HG03565 (cell line): ENCODE data around the gene RUNDC1.

Source experiments
- ATAC-seq: cut with Tn5 transposase; IDR thresholded peaks from one replicate; pipeline ENCODE4 v1.9.1; 2021; ENCODE audit warnings: mild to moderate bottlenecking, moderate library complexity; ENCODE audit not compliant: unreplicated experiment

Gene RUNDC1

GRCh38 chr17:43033948-43034881 is 53.9 kb downstream of the RUNDC1 start:
- ATAC-seq, result no peak

- ATAC-seq, result no peak
Observed at GRCh38 chr17:43034894-43035293, 54.5 kb downstream of the RUNDC1 start.

GRCh38 chr17:43039646-43040045 is 59.3 kb downstream of the RUNDC1 start:
- no peak for ATAC-seq

- ATAC-seq, result no peak
Observed at GRCh38 chr17:43040655-43041054, 60.3 kb downstream of the RUNDC1 start.

- no peak for ATAC-seq
Observed at GRCh38 chr17:43042025-43042628, 61.8 kb downstream of the RUNDC1 start.
